Measurements from ENCODE around the gene RGS11.

Gene RGS11

DNA sequence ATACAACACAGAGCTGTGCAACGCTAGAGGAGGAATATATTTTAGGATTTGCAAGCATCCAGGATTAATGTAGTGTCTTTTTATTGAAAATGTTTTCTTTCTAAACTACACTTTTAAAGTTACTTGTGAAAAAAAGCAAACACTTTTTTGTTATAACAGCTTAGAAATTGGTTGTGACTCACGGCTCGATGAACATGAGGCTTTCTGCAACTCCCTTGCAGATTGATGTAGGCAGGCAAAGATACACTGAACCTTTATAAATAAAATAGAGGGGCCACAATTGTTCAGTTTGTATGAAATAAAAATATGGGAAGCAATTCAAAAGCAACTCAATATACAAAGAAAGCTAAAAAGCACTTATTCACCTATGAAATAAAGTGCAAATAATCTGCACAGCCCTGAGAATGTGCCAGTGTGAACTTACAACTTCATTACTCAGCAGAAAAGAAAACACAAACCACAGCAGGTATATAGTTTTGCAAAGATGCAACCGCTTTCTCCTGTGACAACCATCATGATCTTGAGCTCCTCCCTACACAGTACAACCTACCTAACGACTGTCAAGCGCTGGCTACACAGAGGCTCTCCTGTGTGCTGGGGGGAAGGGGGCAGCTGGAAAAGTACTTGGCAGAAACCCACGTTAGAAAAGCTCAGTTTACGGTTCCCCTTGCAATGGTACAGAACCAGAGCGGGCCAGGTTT lies 47.4 kb downstream of the RGS11 start:
- no peak for DNase-seq

GRCh38 chr16:220021-220420 lies 55.7 kb downstream of the RGS11 start:
- DNase-seq = no peak

Data from activated CD8-positive, alpha-beta memory T cell treated with anti-CD3 and anti-CD28 coated beads, Interleukin-2, amount 50 U/mL, for 4 hours (primary cell).